Fibroblast of lung (primary cell): ENCODE measurements around the gene ABL2.

Experiments used
- EZH2 ChIP-seq: IDR thresholded peaks from 2 replicates; pipeline ENCODE4 v1.5.1; 2012; ENCODE audit warnings: low read length, control low read depth, mild to moderate bottlenecking; ENCODE audit errors: missing control alignments
- TF ChIP-seq, protein P1 (sequence below), 2 donors: IDR thresholded peaks in 1 of 2; conservative IDR thresholded peaks in 1 of 2; 1 replicate in 1 of 2; 2 replicates in 1 of 2; pipeline ENCODE4 v1.5.1; 2011 to 2012; ENCODE audit warnings: low read length in 2 of 2, control low read depth in 1 of 2, inconsistent platforms in 1 of 2, low read depth in 1 of 2, mild to moderate bottlenecking in 1 of 2

DNA sequence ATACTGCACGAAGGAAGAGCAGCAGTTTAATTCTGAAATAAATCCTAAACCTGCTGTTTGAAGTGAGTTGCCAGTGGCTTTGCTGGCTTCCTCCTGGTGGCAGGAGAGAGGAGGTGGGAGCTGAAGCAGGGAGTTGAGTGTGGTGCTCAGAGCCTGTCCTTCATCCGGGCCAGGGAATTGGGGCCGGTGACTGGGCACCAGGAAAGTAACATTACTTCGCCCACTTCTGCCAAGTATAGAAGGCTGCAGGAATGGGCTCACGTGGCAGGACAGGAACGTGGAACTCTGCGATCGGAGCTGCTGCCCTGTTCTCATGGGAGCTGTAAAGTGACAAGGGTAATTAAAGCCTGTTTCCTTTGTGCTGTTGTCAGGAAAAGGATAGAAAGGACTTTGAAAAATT lies 139.0 kb downstream of the ABL2 start:
- no peak for TF ChIP-seq EZH2
- TF ChIP-seq, protein P1, sequence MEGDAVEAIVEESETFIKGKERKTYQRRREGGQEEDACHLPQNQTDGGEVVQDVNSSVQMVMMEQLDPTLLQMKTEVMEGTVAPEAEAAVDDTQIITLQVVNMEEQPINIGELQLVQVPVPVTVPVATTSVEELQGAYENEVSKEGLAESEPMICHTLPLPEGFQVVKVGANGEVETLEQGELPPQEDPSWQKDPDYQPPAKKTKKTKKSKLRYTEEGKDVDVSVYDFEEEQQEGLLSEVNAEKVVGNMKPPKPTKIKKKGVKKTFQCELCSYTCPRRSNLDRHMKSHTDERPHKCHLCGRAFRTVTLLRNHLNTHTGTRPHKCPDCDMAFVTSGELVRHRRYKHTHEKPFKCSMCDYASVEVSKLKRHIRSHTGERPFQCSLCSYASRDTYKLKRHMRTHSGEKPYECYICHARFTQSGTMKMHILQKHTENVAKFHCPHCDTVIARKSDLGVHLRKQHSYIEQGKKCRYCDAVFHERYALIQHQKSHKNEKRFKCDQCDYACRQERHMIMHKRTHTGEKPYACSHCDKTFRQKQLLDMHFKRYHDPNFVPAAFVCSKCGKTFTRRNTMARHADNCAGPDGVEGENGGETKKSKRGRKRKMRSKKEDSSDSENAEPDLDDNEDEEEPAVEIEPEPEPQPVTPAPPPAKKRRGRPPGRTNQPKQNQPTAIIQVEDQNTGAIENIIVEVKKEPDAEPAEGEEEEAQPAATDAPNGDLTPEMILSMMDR (conservative IDR thresholded peaks at IDR 0.05 in 1 of 2, IDR thresholded peaks at IDR 0.05 in 1 of 2; ENCODE audit: low read depth in 1 of 2, low read length in 2 of 2): peak in 1 of 2 donors; percentile 11
